ENCODE measurements around the gene MPO. TPM values are rescaled to one million over a fixed set of nuclear protein-coding genes. Genes with fewer than 3 reads are reported as not detected.

The MPO gene
- total RNA-seq, 1 donor from 2014 or later: not detected

DNA sequence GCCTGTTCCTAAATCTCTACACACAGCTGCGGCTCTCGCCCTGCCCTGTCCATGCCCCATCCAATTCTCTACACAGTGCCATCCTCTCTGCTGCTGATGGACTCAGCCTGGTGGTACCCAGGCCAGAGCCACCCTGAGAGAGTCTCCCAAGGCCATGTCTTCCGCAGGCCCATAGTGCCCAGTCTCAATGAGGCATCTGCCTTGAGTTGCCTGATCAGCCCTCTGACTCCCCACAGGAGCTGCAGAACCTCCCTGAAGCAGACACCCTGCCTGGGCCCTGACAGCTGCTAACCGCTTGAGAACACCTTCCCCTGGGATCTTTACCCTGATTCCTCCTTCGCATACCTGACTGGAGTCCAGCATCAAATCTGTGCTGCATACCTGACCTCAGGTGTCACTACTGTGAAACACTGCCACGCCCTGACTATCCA lies 34.6 kb upstream of the MPO start:
- Mint-ChIP-seq H3K4me3 (ENCODE audit: unreplicated experiment) (no peak overlapping the region), H3K27ac (ENCODE audit: unreplicated experiment) (no peak overlapping the region), H3K36me3 (ENCODE audit: unreplicated experiment) (no peaks in the 10 kb centered on the region), H3K4me1 (ENCODE audit: unreplicated experiment) (no peaks in the 10 kb centered on the region), H3K27me3 (ENCODE audit: unreplicated experiment) (peaks cover 11% of the 10 kb centered on the region), H3K9me3 (ENCODE audit: unreplicated experiment) (no peaks in the 10 kb centered on the region)
- TF ChIP-seq, protein P1, sequence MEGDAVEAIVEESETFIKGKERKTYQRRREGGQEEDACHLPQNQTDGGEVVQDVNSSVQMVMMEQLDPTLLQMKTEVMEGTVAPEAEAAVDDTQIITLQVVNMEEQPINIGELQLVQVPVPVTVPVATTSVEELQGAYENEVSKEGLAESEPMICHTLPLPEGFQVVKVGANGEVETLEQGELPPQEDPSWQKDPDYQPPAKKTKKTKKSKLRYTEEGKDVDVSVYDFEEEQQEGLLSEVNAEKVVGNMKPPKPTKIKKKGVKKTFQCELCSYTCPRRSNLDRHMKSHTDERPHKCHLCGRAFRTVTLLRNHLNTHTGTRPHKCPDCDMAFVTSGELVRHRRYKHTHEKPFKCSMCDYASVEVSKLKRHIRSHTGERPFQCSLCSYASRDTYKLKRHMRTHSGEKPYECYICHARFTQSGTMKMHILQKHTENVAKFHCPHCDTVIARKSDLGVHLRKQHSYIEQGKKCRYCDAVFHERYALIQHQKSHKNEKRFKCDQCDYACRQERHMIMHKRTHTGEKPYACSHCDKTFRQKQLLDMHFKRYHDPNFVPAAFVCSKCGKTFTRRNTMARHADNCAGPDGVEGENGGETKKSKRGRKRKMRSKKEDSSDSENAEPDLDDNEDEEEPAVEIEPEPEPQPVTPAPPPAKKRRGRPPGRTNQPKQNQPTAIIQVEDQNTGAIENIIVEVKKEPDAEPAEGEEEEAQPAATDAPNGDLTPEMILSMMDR (IDR thresholded peaks at IDR 0.05): no peak
- peak; percentile 66 for DNase-seq (ENCODE audit: extremely low spot score, unreplicated experiment)

DNA sequence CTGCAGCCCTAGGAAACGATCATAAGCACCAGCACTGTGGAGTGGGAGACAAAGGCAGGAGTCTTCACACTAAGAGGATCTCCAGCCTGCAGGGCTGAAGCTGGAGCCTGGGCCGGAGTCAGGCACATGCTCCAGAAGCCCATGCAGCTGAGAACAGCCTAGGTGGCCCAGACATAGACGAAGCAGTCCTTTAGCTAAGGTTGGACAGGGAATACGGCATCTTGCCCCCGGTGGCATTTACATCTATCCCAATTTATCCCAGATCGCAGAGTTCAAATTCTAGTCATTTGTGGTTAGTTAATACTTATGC lies 33.9 kb upstream of the MPO start:
- Mint-ChIP-seq H3K4me3 (ENCODE audit: unreplicated experiment) (no peak overlapping the region), H3K4me1 (ENCODE audit: unreplicated experiment) (no peaks in the 10 kb centered on the region), H3K27ac (ENCODE audit: unreplicated experiment) (no peak overlapping the region), H3K9me3 (ENCODE audit: unreplicated experiment) (no peaks in the 10 kb centered on the region), H3K27me3 (ENCODE audit: unreplicated experiment) (peaks cover 11% of the 10 kb centered on the region), H3K36me3 (ENCODE audit: unreplicated experiment) (no peaks in the 10 kb centered on the region)
- TF ChIP-seq, protein P1 (IDR thresholded peaks at IDR 0.05): no peak
- peak; percentile 27 for DNase-seq (ENCODE audit: extremely low spot score, unreplicated experiment)

DNA sequence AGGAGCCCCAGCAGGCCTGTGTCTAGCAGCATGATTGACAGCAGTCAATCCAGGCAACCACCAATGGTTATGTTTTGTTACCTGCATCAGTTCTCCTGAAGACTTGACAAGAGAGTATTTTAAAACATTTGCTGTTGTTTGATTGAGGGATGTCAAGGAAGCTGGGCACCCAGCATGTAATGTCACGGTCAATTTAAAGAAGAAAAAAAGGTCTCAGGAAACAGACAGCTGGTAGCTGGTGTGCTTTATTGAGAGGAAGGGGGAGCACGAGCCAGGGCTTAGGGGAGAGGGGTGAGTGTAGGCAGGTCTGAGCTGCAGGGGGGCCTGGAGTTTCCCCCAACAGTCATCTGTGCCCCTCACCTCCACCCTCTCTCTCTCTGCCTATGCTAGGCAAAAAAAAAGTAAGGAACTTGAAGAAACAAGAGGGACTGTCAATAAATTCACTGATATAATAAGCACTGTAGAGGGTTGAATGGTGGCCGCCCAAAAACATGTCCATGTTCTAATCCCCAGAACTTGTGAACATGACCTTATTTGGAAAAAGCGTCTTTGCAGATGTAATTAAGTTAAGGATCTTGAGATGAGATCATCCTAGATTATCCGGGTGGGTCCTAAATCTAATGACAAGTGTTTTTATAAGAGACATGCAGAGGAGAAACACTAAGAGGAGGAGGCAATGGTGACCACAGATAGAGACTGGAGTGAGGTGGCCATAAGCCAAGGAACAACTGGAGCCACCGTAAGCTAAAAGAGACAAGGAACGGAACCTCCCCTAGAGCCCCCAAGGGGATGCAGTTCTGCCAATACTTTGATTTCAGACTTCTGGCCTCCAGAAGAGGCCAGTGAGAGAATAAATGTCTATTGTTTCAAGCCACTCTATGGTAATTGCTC lies 33.3 kb upstream of the MPO start:
- H3K27ac Mint-ChIP-seq (ENCODE audit: unreplicated experiment): no peak overlapping the region
- H3K9me3 Mint-ChIP-seq (ENCODE audit: unreplicated experiment): no peaks in the 10 kb centered on the region
- DNase-seq (ENCODE audit: extremely low spot score, unreplicated experiment): peak; percentile 38
- no peak overlapping the region for H3K4me3 Mint-ChIP-seq (ENCODE audit: unreplicated experiment)
- peaks cover 11% of the 10 kb centered on the region for H3K27me3 Mint-ChIP-seq (ENCODE audit: unreplicated experiment)
- H3K4me1 Mint-ChIP-seq (ENCODE audit: unreplicated experiment): no peaks in the 10 kb centered on the region
- TF ChIP-seq, protein P1 (IDR thresholded peaks at IDR 0.05): no peak
- H3K36me3 Mint-ChIP-seq (ENCODE audit: unreplicated experiment): no peaks in the 10 kb centered on the region

DNA sequence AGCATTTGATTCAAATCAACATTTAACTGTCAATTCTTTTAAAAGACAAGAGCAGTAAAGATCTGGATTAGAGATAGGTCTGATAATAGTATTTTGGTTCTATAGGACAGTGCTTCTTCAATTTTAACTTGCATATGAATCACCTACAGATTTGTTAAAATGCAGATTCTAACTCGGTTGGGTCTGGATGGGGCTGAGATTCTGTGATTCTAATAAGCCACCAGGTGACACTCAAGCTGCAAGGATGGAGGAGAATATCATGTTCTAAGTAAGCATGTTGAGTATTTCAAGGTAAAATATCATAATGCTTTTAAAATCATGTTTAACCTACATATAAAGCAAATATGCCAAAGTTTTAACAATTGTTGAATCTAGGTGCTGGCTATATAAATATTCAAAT lies 32.1 kb upstream of the MPO start:
- DNase-seq (ENCODE audit: extremely low spot score, unreplicated experiment): peak; percentile 7
- H3K27ac Mint-ChIP-seq (ENCODE audit: unreplicated experiment): no peak overlapping the region
- TF ChIP-seq, protein P1 (IDR thresholded peaks at IDR 0.05): no peak
- no peaks in the 10 kb centered on the region for H3K36me3 Mint-ChIP-seq (ENCODE audit: unreplicated experiment)
- H3K9me3 Mint-ChIP-seq (ENCODE audit: unreplicated experiment): no peaks in the 10 kb centered on the region
- no peak overlapping the region for H3K4me3 Mint-ChIP-seq (ENCODE audit: unreplicated experiment)
- peaks cover 11% of the 10 kb centered on the region for H3K27me3 Mint-ChIP-seq (ENCODE audit: unreplicated experiment)
- no peaks in the 10 kb centered on the region for H3K4me1 Mint-ChIP-seq (ENCODE audit: unreplicated experiment)

DNA sequence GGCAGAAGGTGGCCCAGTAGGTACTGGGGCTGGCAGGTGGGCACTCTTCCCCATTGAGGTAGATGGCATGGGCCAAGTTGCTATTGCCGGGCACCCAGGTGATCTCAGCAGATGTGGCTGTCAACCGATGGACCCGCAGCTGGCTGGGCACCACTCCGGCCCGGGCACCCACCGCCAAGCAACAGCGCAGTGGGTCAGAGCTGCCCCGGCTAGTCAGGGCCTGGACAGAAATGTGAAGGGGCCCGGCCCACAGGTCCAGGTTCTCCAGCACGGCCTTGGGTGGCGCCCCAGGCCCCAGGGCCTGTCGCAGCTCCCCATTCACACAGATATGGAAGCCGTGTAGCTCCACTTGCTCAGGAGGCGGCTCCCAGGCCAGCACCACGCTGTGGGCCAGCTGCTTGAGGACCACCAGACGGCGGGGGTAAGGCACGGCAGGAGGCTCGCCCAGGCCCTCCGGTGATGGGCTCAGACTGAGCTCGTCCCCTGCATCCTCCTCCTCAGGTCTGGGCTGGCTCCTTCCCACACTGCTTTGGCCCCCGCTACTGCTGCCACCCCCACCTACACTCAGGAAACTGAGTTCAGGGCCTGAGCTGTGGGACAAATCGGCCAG lies 31.4 kb upstream of the MPO start:
- peak; percentile 84 for DNase-seq (ENCODE audit: extremely low spot score, unreplicated experiment)
- TF ChIP-seq, protein P1 (IDR thresholded peaks at IDR 0.05): no peak
- Mint-ChIP-seq H3K27me3 (ENCODE audit: unreplicated experiment) (peaks cover 14% of the 10 kb centered on the region), H3K9me3 (ENCODE audit: unreplicated experiment) (no peaks in the 10 kb centered on the region), H3K4me3 (ENCODE audit: unreplicated experiment) (no peak overlapping the region), H3K36me3 (ENCODE audit: unreplicated experiment) (no peaks in the 10 kb centered on the region), H3K4me1 (ENCODE audit: unreplicated experiment) (no peaks in the 10 kb centered on the region), H3K27ac (ENCODE audit: unreplicated experiment) (no peak overlapping the region)
